Skeletal muscle satellite cell (primary cell): ENCODE results near the gene GNG10. TPM values are rescaled to one million over a fixed set of nuclear protein-coding genes. Genes with fewer than 3 reads are reported as not detected.
"Not testable (repeated sequence)": the region's sequence is repeated elsewhere in the genome, so short reads cannot be mapped to it uniquely, and the experiment has no call there.

Experiments used
- H3K27me3 ChIP-seq: 2 replicates; pipeline ENCODE4 v1.7.0; 2013; ENCODE audit warnings: low read length; ENCODE audit not compliant: control insufficient read depth, insufficient read depth
- H3K36me3 ChIP-seq: 2 replicates; pipeline ENCODE4 v1.7.0; 2013; ENCODE audit warnings: mild to moderate bottlenecking, control low read depth, low read length; ENCODE audit not compliant: insufficient read depth
- H3K4me1 ChIP-seq: 2 replicates; pipeline ENCODE4 v1.7.0; 2013; ENCODE audit warnings: low read length; ENCODE audit not compliant: control insufficient read depth, insufficient read depth
- H3K4me2 ChIP-seq: 2 replicates; pipeline ENCODE4 v1.7.0; 2013; ENCODE audit warnings: mild to moderate bottlenecking, low read length
- H3K4me3 ChIP-seq: 2 replicates; pipeline ENCODE4 v1.7.0; 2013; ENCODE audit warnings: low read length
- H3K9ac ChIP-seq: 2 replicates; pipeline ENCODE4 v1.7.0; 2013; ENCODE audit warnings: mild to moderate bottlenecking, low read depth, low read length, moderate library complexity
- H3K9me3 ChIP-seq: replicated peaks from 2 replicates; pipeline ENCODE4 v1.7.0; 2013; ENCODE audit warnings: mild to moderate bottlenecking, control low read depth, low read length
- total RNA-seq: library from RNA; depleted of rRNA; stranded (reverse); fragments of >200 nt; gene quantifications from 2 replicates; pipeline ENCODE4 v1.2.3, GENCODE V29; 2012; rRNA removed

Gene GNG10
- total RNA-seq, result 93.5 and 153 TPM in 2 replicates

DNA sequence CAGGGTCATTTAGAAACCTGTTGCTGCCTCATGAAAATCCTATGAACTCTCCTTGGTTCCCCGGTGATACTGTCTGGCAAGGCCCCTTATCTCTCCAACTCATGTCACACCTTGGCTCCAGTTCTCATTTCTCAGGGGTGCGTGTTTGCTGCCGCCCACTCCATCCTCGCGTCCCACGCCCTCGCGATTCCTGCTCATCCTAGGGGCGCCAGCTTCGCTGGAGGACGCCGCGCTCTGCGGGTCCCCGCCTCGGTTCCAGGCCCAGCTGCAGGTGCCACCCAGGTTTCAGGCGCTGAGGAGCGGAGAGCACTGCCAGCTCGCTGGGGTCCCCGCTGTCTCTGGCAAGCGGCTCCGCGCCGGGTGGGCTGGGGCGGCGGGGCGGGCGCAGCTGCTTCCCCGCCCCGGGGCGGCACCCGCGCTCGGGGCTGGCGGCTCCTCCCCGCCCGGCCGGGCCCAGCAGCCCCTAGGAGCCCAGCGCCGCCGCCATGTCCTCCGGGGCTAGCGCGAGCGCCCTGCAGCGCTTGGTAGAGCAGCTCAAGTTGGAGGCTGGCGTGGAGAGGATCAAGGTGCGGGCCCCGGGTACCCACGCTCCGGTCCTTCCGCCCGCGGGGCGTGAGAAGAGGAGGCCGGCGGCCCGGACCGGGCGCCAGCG is at the start of gene GNG10:
GNG10 (plus strand) TSS at position 456 of the 652 bp plus-strand sequence; CDS start at position 486, 30 bp downstream.
- H3K4me3 ChIP-seq, result peak within 1 kb of the TSS; percentile 95
- peak within 1 kb of the TSS; percentile 77 for H3K9ac ChIP-seq
- peak within 1 kb of the TSS; percentile 96 for H3K4me2 ChIP-seq
- no peaks in the 10 kb centered on the region for H3K27me3 ChIP-seq
- peaks cover 6% of the 10 kb centered on the region for H3K36me3 ChIP-seq
- peaks cover 11% of the 10 kb centered on the region for H3K4me1 ChIP-seq
- no peaks in the 10 kb centered on the region for H3K9me3 ChIP-seq

DNA sequence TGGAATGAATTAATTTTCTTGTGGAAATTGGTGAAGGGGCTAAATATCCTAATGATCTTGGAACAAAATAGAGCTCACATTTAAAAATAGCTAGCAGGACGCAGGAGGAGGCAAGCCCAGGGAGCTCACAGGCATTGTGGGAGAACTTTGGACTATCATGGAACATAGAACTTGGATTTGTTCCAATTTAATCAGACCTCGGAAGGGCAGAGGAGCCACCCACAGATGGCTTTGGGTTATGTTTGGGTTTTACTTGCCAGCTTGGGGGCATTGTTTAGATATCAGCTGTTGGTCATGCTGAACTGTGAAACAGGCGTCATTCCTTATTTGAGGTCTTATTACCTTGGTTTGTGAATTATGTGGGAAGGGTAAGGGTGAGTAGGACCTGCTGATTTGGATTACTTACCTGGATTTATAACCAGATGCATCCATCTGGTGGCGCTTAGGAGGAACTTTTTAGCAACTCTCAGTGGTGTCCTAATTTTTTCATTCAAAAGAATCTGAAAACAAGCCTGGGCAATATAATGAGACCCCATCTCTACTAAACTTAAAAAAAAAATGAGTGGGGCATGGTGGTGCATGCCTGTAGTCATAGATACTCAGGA is 47.9 kb upstream of the GNG10 start:
- no peaks in the 10 kb centered on the region for H3K36me3 ChIP-seq
- H3K4me3 ChIP-seq, result no peak overlapping the region
- peaks cover 38% of the 10 kb centered on the region for H3K27me3 ChIP-seq
- no peaks in the 10 kb centered on the region for H3K4me1 ChIP-seq
- no peak overlapping the region for H3K4me2 ChIP-seq
- H3K9me3 ChIP-seq, result no peaks in the 10 kb centered on the region
- H3K9ac ChIP-seq, result no peak overlapping the region

DNA sequence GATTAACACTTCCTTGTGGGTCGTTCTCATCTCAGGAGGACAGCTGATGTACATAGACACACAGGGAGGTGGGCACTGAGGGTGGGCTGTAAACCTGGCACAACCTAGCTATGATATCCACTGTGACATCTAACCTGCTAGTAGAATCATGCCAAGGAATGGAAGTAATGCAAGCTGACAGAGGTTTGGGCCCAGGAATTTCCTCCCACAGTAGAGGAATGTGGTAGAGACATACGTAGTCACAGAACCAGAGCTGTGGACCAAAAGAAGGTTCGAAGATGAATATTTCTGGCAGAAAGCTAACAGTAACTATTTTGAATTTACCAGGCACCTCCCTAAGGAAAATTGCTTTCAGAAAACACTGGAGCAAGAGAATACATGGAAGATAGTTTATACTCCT is 45.5 kb upstream of the GNG10 start:
- no peak overlapping the region for H3K9ac ChIP-seq
- no peaks in the 10 kb centered on the region for H3K4me1 ChIP-seq
- no peaks in the 10 kb centered on the region for H3K9me3 ChIP-seq
- H3K4me3 ChIP-seq, result no peak overlapping the region
- no peaks in the 10 kb centered on the region for H3K36me3 ChIP-seq
- no peak overlapping the region for H3K4me2 ChIP-seq
- H3K27me3 ChIP-seq, result peaks cover 22% of the 10 kb centered on the region

DNA sequence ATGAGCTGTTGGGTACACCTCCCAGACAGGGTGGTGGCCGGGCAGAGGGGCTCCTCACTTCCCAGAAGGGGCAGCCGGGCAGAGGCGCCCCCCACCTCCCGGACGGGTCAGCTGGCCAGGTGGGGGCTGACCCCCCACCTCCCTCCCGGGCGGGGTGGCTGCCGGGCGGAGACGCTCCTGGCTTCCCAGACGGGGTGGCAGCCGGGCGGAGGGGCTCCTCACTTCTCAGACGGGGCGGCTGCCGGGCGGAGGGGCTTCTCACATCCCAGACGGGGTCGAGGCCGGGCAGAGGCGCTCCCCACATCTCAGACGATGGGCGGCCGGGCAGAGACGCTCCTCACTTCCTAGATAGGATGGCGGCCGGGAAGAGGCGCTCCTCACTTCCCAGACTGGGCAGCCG is 44.1 kb upstream of the GNG10 start:
- not testable (repeated sequence) for H3K36me3 ChIP-seq, H3K4me1 ChIP-seq, H3K4me2 ChIP-seq, H3K4me3 ChIP-seq, H3K9ac ChIP-seq, H3K9me3 ChIP-seq
- peaks cover 20% of the 10 kb centered on the region for H3K27me3 ChIP-seq

DNA sequence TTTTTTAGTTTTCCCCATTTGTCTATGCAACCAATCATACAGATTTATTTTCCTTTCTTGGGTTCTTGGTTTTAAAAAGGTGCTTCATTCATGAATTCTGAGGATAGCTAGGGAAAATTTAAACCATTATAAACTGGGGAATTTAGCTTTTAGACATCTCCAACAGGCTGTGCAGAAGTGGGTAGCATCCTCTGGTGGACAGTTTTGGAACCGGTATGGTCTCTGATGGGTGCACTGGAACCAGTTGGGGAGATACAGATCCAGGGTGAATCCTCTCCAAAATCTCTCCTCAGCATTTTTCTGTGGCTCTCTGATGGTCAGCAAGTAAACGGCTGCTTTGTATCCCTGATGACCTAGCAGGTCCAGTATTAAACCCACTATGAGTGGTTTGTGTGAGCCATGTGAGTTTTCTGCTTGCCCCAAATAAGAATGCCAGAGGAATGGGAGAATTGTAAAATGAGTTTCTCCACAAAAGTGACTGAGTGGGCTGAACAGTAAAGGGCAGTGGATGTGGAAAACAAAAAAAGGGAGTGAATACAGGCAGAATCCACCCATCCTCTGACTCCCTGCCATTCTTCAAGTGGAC is 39.4 kb upstream of the GNG10 start:
- Histone ChIP-seq H3K9me3 (no peaks in the 10 kb centered on the region), H3K9ac (no peak overlapping the region), H3K27me3 (no peaks in the 10 kb centered on the region), H3K4me1 (peaks cover 14% of the 10 kb centered on the region), H3K4me3 (no peak overlapping the region), H3K4me2 (no peak overlapping the region), H3K36me3 (no peaks in the 10 kb centered on the region)

DNA sequence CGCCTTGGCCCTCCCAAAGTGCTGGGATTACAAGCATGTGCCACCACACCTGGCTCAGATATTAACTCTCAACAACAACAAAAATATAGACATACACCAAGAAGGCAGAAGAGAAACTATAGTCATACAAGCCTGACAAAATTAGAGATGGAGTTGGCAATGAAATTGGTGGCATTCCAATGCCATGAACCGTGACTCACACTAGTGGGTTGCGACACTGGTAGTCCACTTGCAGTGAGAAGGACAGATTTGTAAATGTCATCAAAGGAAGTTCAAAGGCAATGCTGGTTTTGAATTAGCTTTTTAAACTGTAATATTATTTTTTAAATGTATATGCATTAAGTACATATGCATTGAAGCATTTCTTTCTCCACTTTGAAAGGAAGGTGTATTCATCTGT is 38.8 kb upstream of the GNG10 start:
- H3K9me3 ChIP-seq, result no peaks in the 10 kb centered on the region
- no peaks in the 10 kb centered on the region for H3K27me3 ChIP-seq
- peak overlapping the region; percentile 5 for H3K4me2 ChIP-seq
- H3K36me3 ChIP-seq, result no peaks in the 10 kb centered on the region
- H3K9ac ChIP-seq, result no peak overlapping the region
- no peak overlapping the region for H3K4me3 ChIP-seq
- H3K4me1 ChIP-seq, result peaks cover 14% of the 10 kb centered on the region

DNA sequence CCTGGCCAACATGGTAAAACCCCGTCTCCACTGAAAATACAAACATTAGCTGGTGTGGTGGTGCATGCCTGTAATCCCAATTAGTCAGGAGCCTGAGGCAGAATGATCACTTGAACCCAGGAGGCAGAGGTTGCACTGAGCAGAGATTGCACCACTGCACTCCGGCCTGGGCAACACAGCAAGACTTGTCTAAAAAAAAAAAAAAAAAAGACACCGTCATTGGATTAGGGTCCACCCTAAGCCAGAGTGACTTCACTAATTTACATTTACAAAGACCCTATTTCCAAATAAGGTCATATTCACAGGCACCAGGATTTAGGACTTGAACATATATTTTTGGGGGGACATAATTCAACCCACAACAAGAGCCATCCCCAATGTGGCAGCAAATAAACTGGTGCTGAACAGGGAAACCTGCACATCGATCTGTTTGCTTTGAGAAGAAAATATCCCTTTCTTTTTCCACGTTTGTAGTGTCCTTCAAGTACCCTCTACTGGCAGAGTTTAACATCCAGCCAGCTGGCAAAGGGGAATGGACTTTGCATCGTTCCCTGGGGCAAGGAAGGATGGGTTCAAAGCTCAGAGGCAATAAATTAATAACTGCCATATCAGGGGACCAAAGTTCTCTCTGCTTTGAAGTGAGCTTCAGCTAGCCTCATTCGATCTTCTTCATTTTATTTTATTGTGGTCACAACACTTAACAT is 34.0 kb upstream of the GNG10 start:
- Histone ChIP-seq H3K9me3 (no peaks in the 10 kb centered on the region), H3K36me3 (no peaks in the 10 kb centered on the region), H3K4me3 (no peak overlapping the region), H3K9ac (no peak overlapping the region), H3K4me2 (no peak overlapping the region), H3K27me3 (no peaks in the 10 kb centered on the region), H3K4me1 (peaks cover 17% of the 10 kb centered on the region)

DNA sequence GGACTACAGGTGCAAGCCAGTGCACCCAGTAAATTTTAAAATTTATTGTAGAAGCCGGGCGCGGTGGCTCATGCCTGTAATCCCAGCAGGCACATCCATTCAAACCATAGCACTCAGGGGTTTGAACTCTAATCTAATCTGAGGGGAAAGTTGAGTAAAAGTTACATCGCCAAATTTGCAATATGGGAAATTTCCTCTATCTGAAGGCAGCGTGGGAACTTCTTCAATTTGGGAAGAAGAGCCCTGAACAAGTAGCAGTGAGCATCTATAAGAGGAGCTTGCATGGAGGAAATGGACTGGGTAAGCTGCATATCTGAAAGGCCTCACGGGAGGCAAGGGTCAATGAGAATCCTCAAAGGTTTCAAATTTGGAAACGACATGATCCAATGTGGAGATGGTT is 33.0 kb upstream of the GNG10 start:
- Histone ChIP-seq H3K36me3 (no peaks in the 10 kb centered on the region), H3K9ac (no peak overlapping the region), H3K4me3 (no peak overlapping the region), H3K4me1 (peaks cover 18% of the 10 kb centered on the region), H3K4me2 (no peak overlapping the region), H3K9me3 (no peaks in the 10 kb centered on the region), H3K27me3 (no peaks in the 10 kb centered on the region)

DNA sequence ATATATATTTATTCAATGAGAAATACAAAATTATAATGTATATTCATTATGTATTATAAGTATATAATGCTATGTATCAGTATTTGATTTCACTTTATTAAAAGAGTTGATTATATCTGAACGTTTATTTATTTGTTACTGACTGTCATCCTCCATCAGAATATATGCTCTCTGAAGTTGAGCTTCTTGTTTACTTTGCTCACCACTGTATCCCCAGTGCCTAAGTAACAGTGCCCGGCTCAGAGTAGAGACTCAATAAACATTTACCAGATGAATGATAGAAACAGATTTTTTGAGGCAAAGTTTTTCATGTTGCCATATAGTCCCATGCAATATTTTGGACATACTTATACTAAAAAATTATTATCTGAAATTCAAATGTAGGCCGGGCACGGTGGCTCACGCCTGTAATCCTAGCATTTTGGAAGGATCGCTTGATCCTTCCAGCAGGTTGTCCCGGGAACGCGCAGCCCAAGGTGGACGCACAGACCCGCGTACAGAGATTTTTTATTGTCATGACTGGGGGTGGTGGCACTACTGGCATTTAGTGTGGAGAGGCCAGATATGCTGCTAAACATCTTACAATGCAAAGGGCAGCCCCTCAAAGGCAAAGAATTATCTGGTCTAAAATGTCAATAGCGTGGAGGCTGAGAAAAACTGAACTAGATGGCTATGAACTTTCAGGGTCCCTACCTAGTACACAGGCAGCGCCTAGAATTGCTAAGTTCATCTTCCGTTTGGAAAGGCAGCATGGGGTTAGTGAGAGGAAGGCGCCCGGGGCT is 31.0 kb upstream of the GNG10 start:
- no peaks in the 10 kb centered on the region for H3K36me3 ChIP-seq
- peaks cover 21% of the 10 kb centered on the region for H3K4me1 ChIP-seq
- no peaks in the 10 kb centered on the region for H3K9me3 ChIP-seq
- peak overlapping the region; percentile 94 for H3K9ac ChIP-seq
- no peaks in the 10 kb centered on the region for H3K27me3 ChIP-seq
- peak overlapping the region; percentile 83 for H3K4me2 ChIP-seq
- peak overlapping the region; percentile 78 for H3K4me3 ChIP-seq

DNA sequence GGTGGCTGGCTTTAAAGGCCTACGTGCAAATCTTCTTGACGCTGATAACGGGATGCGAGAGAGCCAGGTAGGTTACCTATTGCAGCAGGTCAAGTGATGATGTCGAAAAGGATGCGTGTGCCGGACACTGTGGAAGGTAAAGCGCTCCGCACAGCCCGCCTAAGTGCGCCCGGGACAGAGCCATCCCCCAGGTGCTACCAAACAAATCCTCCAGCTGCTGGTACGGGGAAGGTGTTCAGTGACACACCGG is 30.5 kb upstream of the GNG10 start:
- peaks cover 21% of the 10 kb centered on the region for H3K4me1 ChIP-seq
- H3K9ac ChIP-seq, result peak overlapping the region; percentile 94
- peak overlapping the region; percentile 78 for H3K4me3 ChIP-seq
- H3K36me3 ChIP-seq, result no peaks in the 10 kb centered on the region
- no peaks in the 10 kb centered on the region for H3K9me3 ChIP-seq
- peak overlapping the region; percentile 83 for H3K4me2 ChIP-seq
- H3K27me3 ChIP-seq, result no peaks in the 10 kb centered on the region
